Measurements from ENCODE around the gene ADRA2B.

ADRA2B gene

DNA sequence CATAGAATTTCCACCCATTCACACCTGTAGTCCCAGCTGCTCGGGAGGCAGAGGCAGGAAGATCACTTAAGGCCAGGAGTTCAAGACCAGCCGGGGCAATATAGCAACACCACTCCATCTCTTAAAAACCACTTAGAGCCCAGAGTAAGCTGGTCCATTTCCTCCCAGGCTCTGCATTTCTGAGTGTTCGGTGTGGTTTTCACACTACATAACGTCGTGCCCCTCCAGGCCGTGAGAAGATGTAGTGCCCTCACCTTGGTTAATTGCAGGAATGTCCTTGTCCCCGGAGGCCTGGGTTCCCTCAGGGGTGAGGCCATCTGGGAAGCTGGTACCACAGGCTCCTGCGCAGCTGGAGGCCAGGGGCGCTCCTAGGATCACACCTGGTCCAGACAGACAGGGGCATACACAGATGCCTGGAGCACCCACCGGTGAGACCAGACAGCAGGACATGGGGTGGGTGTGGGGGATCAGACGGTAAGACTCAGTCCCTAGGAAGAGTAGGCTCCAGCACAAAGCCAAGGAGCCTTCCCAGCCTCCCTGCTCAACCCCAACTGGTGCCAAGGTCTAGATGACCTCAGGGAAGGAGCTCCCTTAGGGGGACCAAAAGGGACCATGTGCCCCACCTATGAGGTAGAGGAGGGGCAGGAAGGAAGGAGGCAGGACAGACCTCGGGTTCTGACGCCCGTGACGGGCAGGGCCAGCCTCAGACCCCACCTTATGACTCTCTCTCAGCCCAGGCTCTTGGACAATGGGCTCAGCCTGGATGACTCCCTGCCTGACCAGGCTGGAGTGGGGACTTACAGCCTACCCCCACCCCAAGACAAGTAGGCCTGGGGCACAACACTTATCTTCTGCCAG, 21.2 kb upstream of the ADRA2B start:
- DNase-seq: no peak
- TF ChIP-seq POLR2A (IDR thresholded peaks at IDR 0.05; ENCODE audit: low read length) (no peak), GATA1 (IDR thresholded peaks at IDR 0.05; ENCODE audit: low read depth, low read length) (no peak)

DNA sequence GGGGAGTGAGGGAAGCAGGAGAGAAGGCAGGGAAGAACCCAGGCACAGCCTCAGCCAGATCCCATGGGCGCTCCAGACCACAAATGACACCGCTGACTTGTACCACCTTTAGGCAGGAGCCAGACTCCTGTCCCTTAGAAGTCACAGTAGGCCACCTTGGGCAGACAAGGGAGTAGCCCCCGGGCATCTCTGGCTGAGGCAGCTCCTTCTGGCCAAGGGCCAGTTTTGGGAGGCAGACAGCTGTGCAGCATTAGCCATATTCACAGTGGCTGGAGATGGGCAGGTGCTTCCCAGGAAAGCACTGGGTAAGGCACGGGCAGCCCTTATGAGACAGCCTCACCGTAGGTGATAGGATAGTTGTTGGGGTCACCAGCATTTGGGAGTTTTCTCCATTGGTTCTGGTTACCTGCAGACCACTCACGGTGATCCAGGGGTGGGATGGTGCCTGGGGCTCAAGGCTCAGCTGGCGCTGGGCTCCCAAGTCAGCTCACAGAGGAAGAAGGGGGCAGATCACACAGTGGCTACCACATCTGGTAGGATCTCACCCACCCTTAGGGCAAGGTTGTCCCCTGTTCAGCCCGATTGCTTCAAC, 19.9 kb upstream of the ADRA2B start:
- no peak for DNase-seq
- no peak for TF ChIP-seq POLR2A (IDR thresholded peaks at IDR 0.05; ENCODE audit: low read length)
- no peak for TF ChIP-seq GATA1 (IDR thresholded peaks at IDR 0.05; ENCODE audit: low read depth, low read length)

DNA sequence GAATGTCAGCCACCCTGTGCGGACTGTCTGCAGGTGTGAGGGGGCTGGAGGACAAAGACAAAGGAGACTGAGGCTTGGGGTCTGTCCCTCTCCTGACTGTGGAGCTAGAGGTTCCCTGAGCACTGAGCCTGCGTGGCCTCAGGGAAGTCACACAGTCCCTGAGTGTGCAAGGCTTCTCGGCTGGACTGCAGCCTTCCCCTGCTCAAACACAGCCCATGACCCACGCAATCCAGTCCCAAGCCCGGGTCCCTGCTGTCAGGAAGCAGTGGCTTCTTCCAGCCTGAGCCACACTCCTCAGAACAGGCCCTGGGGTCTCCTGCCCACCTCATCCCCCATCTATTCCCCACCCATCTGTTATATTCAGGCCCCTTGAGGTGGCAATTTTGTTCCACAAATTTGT, 19.2 kb upstream of the ADRA2B start:
- no peak for TF ChIP-seq POLR2A (IDR thresholded peaks at IDR 0.05; ENCODE audit: low read length)
- no peak for TF ChIP-seq GATA1 (IDR thresholded peaks at IDR 0.05; ENCODE audit: low read depth, low read length)
- DNase-seq: no peak

GRCh38 chr2:96135171-96135570, 18.8 kb upstream of the ADRA2B start:
- no peak for TF ChIP-seq GATA1 (IDR thresholded peaks at IDR 0.05; ENCODE audit: low read depth, low read length)
- TF ChIP-seq POLR2A (IDR thresholded peaks at IDR 0.05; ENCODE audit: low read length): no peak
- no peak for DNase-seq

- DNase-seq: no peak
- TF ChIP-seq GATA1 (IDR thresholded peaks at IDR 0.05; ENCODE audit: low read depth, low read length): no peak
- no peak for TF ChIP-seq POLR2A (IDR thresholded peaks at IDR 0.05; ENCODE audit: low read length)
These were observed 18.1 kb upstream of the ADRA2B start for GRCh38 chr2:96134421-96134820.

DNA sequence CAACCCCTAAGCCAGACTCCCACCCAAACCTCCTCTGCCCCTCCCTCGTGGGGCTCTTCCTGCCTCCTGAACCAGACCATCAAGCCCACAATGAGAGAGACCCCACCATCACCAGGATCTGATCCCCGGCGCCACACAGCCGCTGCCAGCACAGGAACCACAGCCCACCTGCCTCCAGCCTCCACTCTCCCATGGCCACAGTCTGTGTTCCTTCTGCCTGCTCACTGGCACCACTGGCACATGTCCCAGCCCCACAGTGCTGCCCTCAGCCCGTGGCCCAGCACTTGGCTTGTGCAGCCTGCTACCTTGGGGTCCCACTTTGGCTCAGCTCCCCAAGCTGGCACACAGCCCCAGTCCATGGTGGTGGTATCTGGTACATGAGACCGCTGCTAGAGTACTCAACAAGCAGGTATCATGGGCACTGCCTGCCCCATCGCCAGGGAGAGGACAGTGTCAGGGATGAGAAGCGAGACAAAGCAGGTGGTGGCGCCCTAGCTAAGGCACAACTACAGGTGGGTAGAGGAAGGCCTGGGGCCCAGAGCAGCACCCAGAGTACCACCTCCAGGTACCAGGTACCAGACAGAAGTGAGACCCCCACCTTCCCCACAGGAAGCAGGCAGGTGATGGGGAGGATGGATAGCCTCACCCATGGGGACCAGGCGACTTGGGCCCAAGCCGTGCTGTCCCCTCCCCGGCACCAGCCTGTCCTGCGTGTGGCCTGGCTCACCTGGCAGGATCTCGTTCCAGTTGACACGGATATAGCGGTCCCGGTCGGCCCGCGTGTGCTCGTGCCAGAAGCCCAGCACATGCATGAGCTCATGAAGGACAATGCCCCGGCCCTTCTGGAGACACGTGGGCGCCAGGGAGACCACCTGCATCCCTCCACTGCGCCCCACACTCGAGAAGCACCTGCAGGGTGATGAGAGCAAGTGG, 15.7 kb upstream of the ADRA2B start:
- DNase-seq: no peak
- TF ChIP-seq GATA1 (IDR thresholded peaks at IDR 0.05; ENCODE audit: low read depth, low read length) (no peak), POLR2A (IDR thresholded peaks at IDR 0.05; ENCODE audit: low read length) (no peak)

DNA sequence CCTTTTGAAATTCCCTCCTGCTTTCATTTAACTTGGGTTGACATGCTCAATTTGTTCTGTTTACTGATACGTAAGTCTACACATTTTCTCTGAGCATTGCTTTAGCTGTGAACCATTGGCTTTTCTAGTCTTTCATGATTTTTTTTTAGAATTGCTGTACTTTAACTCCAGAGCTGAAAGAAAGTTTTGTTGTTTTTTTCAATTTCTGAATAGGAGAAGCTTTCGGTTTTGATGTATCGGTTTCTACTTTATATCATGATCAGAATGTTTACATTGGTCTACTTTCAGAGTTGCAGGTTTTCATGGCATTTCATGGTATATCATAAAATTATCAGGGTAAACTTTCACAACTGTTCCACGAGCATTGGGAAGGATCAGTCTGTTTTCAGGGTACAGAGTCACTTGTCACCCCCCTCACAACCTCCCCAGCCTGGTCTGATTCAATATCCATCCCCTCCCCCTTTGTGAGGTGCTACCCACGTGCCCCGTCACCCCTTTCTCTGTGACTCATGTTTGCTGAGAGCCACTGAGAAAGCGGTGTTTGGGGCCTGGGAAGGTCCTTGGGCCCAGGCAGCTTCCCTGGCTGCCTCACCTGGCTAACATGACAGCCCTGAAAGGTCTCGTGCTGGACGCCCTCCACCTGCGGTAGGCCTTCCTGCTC, 14.9 kb upstream of the ADRA2B start:
- no peak for DNase-seq
- TF ChIP-seq GATA1 (IDR thresholded peaks at IDR 0.05; ENCODE audit: low read depth, low read length): no peak
- TF ChIP-seq POLR2A (IDR thresholded peaks at IDR 0.05; ENCODE audit: low read length): no peak

- DNase-seq: no peak
- TF ChIP-seq POLR2A (IDR thresholded peaks at IDR 0.05; ENCODE audit: low read length) (no peak), GATA1 (IDR thresholded peaks at IDR 0.05; ENCODE audit: low read depth, low read length) (no peak)
These were observed 14.1 kb upstream of the ADRA2B start for GRCh38 chr2:96130483-96130882.

DNA sequence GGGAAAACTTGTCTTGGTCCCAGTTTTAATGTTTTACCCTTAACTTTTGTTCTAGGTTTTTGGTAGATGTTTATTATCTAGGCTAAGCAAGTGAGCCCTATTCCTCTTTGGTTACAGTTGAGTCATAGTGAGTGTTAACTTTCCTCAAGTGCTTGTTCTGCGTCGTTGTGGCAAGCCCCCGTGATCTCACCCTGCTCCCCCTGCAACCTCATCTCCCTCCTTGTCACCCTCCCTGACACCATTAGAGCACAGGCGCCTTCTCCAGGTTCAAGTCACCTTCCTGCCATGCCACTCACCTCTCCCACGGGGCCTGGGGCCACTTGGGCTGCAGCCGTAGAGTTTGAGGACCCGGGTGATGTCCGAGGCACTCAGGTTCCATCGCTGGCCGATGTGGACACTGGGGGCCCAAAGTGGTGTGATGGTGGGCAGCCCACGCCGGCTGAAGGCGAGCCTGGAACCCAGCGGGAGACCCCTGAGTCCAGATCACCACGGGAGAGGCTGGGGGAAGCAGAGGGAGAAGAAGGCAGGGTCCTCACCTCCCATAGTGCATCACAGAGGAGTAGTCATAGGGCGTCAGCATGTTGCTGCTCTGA, 13.3 kb upstream of the ADRA2B start:
- TF ChIP-seq GATA1 (IDR thresholded peaks at IDR 0.05; ENCODE audit: low read depth, low read length) (no peak), POLR2A (IDR thresholded peaks at IDR 0.05; ENCODE audit: low read length) (no peak)
- DNase-seq: no peak

GRCh38 chr2:96128456-96128855, 12.1 kb upstream of the ADRA2B start:
- DNase-seq: no peak
- TF ChIP-seq POLR2A (IDR thresholded peaks at IDR 0.05; ENCODE audit: low read length) (no peak), GATA1 (IDR thresholded peaks at IDR 0.05; ENCODE audit: low read depth, low read length) (no peak)

GRCh38 chr2:96124406-96125265, 8.3 kb upstream of the ADRA2B start:
- TF ChIP-seq POLR2A (IDR thresholded peaks at IDR 0.05; ENCODE audit: low read length) (no peak), GATA1 (IDR thresholded peaks at IDR 0.05; ENCODE audit: low read depth, low read length) (no peak)

DNA sequence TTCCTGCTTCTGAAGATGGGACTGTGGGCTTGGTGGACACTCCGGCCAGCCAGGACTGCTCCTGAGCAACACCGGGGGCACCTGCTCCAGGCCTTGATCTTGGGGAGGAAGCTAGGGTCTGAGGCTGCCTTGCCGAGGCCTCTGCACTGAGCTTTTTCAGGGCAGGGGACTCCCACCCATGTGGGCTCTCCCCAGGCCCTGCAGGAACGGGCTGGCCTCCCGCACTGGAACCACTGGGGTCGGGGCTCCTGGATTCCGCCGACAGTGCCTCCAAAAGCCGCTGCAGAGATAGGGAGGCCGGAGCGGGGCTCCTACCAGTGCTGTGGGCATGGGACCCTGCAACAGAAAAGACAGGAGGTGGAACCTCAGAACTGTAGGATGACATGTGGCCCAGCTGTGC, 7.6 kb upstream of the ADRA2B start:
- TF ChIP-seq POLR2A (IDR thresholded peaks at IDR 0.05; ENCODE audit: low read length): no peak
- TF ChIP-seq GATA1 (IDR thresholded peaks at IDR 0.05; ENCODE audit: low read depth, low read length): no peak
- no peak for DNase-seq

More at GRCh38 chr2:96124406-96125265, 8.3 kb upstream of the ADRA2B start:
- DNase-seq: no peak

Data from erythroblast (primary cell).